ENCODE measurements around the gene TAPT1. TPM values are rescaled to one million over a fixed set of nuclear protein-coding genes. Genes with fewer than 3 reads are reported as not detected.
A peak's percentile ranks its signal among the peaks of the same experiment; 100 is the strongest.

The TAPT1 gene
- polyA plus RNA-seq, 2 of the 4 experiments (the other 2 are of a cell fraction) = 11.5 to 17.1 TPM

DNA sequence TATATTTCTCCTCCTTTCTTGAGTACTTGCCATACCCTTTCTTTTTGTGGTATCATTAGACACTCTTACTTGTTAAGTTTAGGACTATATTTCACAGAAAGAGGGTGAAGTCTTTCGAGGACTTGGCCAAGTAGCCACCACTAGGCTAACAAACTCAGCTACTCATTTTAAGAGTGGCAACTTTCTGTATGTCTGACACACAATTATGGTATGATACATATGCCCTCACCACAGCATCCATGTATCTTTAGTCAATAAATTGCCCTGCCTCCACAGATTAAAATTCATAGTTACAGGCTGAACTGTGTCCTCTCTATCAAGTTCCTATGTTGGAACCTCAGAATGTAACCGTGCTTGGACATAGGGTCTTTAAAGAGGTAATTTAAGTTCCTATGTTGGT lies 23.2 kb downstream of the TAPT1 start (continued):
- TF ChIP-seq HEYL (CRISPR knock-in tag; IDR thresholded peaks at IDR 0.05) (no peak), REST (IDR thresholded peaks at IDR 0.05) (no peak)

DNA sequence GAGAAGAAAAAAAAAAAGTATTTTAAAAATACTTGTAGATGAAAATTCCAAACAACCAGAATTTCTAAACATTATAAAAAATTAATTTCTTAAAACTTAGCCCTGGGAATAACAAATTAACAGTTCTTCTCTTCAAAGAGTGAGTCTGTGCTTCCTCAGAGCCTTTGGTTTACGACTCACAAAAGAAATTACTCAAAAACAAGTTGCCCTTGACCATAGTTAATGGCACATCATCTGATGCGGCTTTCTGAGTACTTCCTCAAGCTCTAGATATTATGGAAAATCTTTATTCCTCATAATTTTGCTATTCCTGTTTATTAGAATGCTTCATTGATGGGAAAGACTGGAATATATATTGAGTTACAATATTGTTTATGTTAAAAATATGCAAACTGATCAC lies 23.7 kb downstream of the TAPT1 start:
- CTCF ChIA-PET = interaction anchor here (1.6 to 1.9 kb wide), 2 partner anchors 13 to 62 kb away, joined by 3 to 9 read pairs; no protein-coding TSS in a partner anchor
- H3K4me3 ChIP-seq = no peak overlapping the region
- no peak overlapping the region for H3K27ac ChIP-seq
- no peak for TF ChIP-seq HOXB5 (CRISPR knock-in tag; IDR thresholded peaks at IDR 0.05)
- TF ChIP-seq, protein P1, sequence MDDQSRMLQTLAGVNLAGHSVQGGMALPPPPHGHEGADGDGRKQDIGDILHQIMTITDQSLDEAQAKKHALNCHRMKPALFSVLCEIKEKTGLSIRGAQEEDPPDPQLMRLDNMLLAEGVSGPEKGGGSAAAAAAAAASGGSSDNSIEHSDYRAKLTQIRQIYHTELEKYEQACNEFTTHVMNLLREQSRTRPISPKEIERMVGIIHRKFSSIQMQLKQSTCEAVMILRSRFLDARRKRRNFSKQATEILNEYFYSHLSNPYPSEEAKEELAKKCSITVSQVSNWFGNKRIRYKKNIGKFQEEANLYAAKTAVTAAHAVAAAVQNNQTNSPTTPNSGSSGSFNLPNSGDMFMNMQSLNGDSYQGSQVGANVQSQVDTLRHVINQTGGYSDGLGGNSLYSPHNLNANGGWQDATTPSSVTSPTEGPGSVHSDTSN (IDR thresholded peaks at IDR 0.05) = no peak
- TF ChIP-seq, protein P2, sequence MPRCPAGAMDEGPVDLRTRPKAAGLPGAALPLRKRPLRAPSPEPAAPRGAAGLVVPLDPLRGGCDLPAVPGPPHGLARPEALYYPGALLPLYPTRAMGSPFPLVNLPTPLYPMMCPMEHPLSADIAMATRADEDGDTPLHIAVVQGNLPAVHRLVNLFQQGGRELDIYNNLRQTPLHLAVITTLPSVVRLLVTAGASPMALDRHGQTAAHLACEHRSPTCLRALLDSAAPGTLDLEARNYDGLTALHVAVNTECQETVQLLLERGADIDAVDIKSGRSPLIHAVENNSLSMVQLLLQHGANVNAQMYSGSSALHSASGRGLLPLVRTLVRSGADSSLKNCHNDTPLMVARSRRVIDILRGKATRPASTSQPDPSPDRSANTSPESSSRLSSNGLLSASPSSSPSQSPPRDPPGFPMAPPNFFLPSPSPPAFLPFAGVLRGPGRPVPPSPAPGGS (IDR thresholded peaks at IDR 0.05) = no peak
- TF ChIP-seq PHF8 (IDR thresholded peaks at IDR 0.05; ENCODE audit: borderline replicate concordance, low read depth) = no peak
- TF ChIP-seq CBX8 (IDR thresholded peaks at IDR 0.05) = no peak
- TF ChIP-seq RCOR1 (IDR thresholded peaks at IDR 0.05; ENCODE audit: low read depth, low read length) = no peak
- TF ChIP-seq NFE2L2 (conservative IDR thresholded peaks at IDR 0.05; ENCODE audit: low read length) = no peak
- no peak for TF ChIP-seq CEBPB (IDR thresholded peaks at IDR 0.05)
- no peak for TF ChIP-seq FOXS1 (CRISPR knock-in tag; IDR thresholded peaks at IDR 0.05)
- no peak for TF ChIP-seq POLR2A (IDR thresholded peaks at IDR 0.05; ENCODE audit: low read length)
- no peak for TF ChIP-seq TP53 (CRISPR knock-in tag; IDR thresholded peaks at IDR 0.05)
- TF ChIP-seq, protein P3, sequence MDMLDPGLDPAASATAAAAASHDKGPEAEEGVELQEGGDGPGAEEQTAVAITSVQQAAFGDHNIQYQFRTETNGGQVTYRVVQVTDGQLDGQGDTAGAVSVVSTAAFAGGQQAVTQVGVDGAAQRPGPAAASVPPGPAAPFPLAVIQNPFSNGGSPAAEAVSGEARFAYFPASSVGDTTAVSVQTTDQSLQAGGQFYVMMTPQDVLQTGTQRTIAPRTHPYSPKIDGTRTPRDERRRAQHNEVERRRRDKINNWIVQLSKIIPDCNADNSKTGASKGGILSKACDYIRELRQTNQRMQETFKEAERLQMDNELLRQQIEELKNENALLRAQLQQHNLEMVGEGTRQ (IDR thresholded peaks at IDR 0.05) = no peak
- no peak for TF ChIP-seq E2F6 (IDR thresholded peaks at IDR 0.05; ENCODE audit: borderline replicate concordance, low read depth)
- FAIRE-seq (no peak), DNase-seq (ENCODE audit: low read depth in 1 of 2, low spot score in 1 of 2) (no peak), ATAC-seq (no peak)
- H3K4me2 ChIP-seq = no peak overlapping the region
- H3K4me1 ChIP-seq = no peaks in the 10 kb centered on the region; the same call in 2 of the 3 replicates
- POLR2A ChIA-PET = no interaction called here
- WGBS (ENCODE audit: missing lambda C conversion rate) = 94% methylated on average over 2 of the region's 2 CpGs
- no peaks in the 10 kb centered on the region for H3K9me3 ChIP-seq

DNA sequence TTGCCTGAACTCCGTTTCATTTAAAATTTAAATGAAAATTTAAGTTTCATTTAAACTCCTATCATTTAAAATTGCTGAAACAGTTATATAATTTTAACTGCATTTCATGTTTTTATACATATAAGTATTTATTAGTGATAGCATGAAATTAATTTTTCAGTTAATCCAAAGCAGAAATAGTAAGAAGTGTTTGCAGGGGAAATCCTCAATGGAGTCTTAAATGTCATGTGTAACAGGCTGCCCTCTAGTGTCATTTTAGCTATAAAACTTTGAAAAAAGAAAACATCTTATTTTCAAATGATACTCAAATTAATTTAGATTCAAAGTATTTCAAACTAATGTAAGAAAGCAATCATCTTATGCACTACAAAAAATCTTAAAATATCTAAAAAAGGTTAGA lies 27.2 kb downstream of the TAPT1 start:
- 90% methylated on average over 1 of the region's 1 CpG for WGBS (ENCODE audit: missing lambda C conversion rate)
- Histone ChIP-seq H3K27ac (no peak overlapping the region), H3K4me3 (no peak overlapping the region), H3K4me1 (peaks cover 12% of the 10 kb centered on the region; the same call in 2 of the 3 replicates), H3K9me3 (no peaks in the 10 kb centered on the region), H3K4me2 (no peak overlapping the region)
- FAIRE-seq = no peak
- no peak for ATAC-seq
- TF ChIP-seq RFX5 (IDR thresholded peaks at IDR 0.05) = no peak
- TF ChIP-seq SMC3 (IDR thresholded peaks at IDR 0.05) = peak; percentile 41
- TF ChIP-seq, protein P4, sequence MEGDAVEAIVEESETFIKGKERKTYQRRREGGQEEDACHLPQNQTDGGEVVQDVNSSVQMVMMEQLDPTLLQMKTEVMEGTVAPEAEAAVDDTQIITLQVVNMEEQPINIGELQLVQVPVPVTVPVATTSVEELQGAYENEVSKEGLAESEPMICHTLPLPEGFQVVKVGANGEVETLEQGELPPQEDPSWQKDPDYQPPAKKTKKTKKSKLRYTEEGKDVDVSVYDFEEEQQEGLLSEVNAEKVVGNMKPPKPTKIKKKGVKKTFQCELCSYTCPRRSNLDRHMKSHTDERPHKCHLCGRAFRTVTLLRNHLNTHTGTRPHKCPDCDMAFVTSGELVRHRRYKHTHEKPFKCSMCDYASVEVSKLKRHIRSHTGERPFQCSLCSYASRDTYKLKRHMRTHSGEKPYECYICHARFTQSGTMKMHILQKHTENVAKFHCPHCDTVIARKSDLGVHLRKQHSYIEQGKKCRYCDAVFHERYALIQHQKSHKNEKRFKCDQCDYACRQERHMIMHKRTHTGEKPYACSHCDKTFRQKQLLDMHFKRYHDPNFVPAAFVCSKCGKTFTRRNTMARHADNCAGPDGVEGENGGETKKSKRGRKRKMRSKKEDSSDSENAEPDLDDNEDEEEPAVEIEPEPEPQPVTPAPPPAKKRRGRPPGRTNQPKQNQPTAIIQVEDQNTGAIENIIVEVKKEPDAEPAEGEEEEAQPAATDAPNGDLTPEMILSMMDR (IDR thresholded peaks at IDR 0.05) = peak; percentile 48
- peak; percentile 22 to 23; a peak in 2 of 5 replicates for TF ChIP-seq RAD21 (conservative IDR thresholded peaks at IDR 0.05 in 1 of 2, IDR thresholded peaks at IDR 0.05 in 1 of 2)
- ChIA-PET POLR2A (no interaction called here), CTCF (interaction anchor here (0.7 to 2.9 kb wide), 13 partner anchors 9 to 425 kb away, joined by 3 to 8 read pairs (median 4); no protein-coding TSS in a partner anchor)
- DNase-seq (ENCODE audit: low read depth in 1 of 2, low spot score in 1 of 2) = peak in 1 of 2 experiments; percentile 12

All from A549 (cell line).